GM12865 (cell line): ENCODE data around the gene SEMA5B.
A peak's percentile ranks its signal among the peaks of the same experiment; 100 is the strongest.

Source experiments
- DNase-seq: peaks from one replicate; pipeline ENCODE4 v3.0.0; 2010; ENCODE audit warnings: low read depth
- H3K4me3 ChIP-seq: 2 replicates; pipeline ENCODE4 v1.5.1; 2011; ENCODE audit warnings: mild to moderate bottlenecking, low read depth, low read length, control low read depth
- CTCF ChIP-seq: IDR thresholded peaks from 2 replicates; pipeline ENCODE4 v1.5.1; 2011; ENCODE audit warnings: low read length, control low read depth, low read depth, inconsistent platforms; ENCODE audit not compliant: insufficient read depth; ENCODE audit errors: missing control alignments

Gene SEMA5B

GRCh38 chr3:123066896-123067688 lies 39.5 kb upstream of the SEMA5B start, which contains the start of gene PDIA5:
Gene PDIA5, plus strand, starts transcription at chr3:123067025. Its CDS starts 140 bp downstream, at chr3:123067165.
- H3K4me3 ChIP-seq = peak within 1 kb of the TSS; percentile 83
- no peak for TF ChIP-seq CTCF
- DNase-seq = peak; percentile 89

DNA sequence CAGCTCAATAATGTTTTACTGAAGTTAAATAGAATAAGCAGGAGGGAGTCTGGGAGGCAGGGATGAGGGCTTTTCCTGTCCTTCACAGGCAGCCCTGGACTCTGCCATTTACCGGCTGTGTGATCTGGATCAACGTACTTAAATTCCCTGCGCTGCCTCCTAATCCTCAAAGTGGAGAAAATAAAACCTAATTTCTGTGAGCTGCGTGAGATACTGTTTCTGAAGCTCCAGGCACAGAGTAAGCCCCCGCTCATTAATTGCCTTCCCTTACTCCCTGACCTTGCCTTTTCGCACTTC lies 39.0 kb upstream of the SEMA5B start:
- TF ChIP-seq CTCF = no peak

GRCh38 chr3:123064914-123065313 lies 37.4 kb upstream of the SEMA5B start:
- no peak overlapping the region for H3K4me3 ChIP-seq
- no peak for TF ChIP-seq CTCF
- DNase-seq = no peak

More for the DNA sequence above, 39.0 kb upstream of the SEMA5B start:
- peak overlapping the region; percentile 83 for H3K4me3 ChIP-seq
- no peak for DNase-seq

GRCh38 chr3:123064506-123064905 lies 36.9 kb upstream of the SEMA5B start:
- TF ChIP-seq CTCF = no peak
- no peak for DNase-seq
- H3K4me3 ChIP-seq = no peak overlapping the region

DNA sequence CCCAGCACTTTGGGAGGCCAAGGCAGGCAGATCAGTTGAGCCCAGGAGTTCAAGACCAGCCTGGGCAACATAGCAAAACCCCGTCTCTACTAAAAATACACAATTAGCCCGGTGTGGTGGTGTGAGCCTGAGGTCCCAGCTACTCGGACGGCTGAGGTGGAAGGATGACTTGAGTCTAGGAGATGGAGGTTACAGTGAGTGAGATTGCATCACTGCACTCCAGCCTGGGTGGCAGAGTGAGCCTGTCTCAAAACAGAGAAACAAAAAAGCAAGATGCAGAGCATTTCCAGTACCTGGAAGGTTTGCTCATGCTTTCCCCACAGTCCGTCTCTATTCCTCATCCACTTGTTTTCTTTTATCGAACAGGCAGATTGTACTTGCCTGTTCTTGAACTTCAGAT lies 35.5 kb upstream of the SEMA5B start:
- TF ChIP-seq CTCF = no peak
- H3K4me3 ChIP-seq = no peak overlapping the region
- DNase-seq = no peak

- no peak overlapping the region for H3K4me3 ChIP-seq
- DNase-seq = no peak
- TF ChIP-seq CTCF = no peak
Observed at GRCh38 chr3:123061856-123062255, 34.3 kb upstream of the SEMA5B start.

- DNase-seq = no peak
- no peak overlapping the region for H3K4me3 ChIP-seq
- no peak for TF ChIP-seq CTCF
Observed at GRCh38 chr3:123060054-123060453, 32.5 kb upstream of the SEMA5B start.
